ENCODE measurements around the gene BRD9.

Gene BRD9

GRCh38 chr5:911601-912000, 19.0 kb upstream of the BRD9 start:
- H3K4me1 Mint-ChIP-seq = peaks cover 5% of the 10 kb centered on the region
- no peak overlapping the region for H3K27ac Mint-ChIP-seq
- H3K4me3 Mint-ChIP-seq = no peak overlapping the region
- DNase-seq = no peak
- H3K36me3 Mint-ChIP-seq (ENCODE audit: low read depth) = peaks cover 53% of the 10 kb centered on the region
- no peaks in the 10 kb centered on the region for H3K9me3 Mint-ChIP-seq
- H3K27me3 Mint-ChIP-seq (ENCODE audit: low read depth, poor library complexity) = no peaks in the 10 kb centered on the region
- no peak for TF ChIP-seq CTCF (IDR thresholded peaks at IDR 0.05)

GRCh38 chr5:910769-911160, 18.2 kb upstream of the BRD9 start:
- peaks cover 57% of the 10 kb centered on the region for H3K36me3 Mint-ChIP-seq (ENCODE audit: low read depth)
- H3K27me3 Mint-ChIP-seq (ENCODE audit: low read depth, poor library complexity) = no peaks in the 10 kb centered on the region
- no peak overlapping the region for H3K4me3 Mint-ChIP-seq
- H3K4me1 Mint-ChIP-seq = peaks cover 5% of the 10 kb centered on the region
- no peaks in the 10 kb centered on the region for H3K9me3 Mint-ChIP-seq
- H3K27ac Mint-ChIP-seq = no peak overlapping the region
- TF ChIP-seq CTCF (IDR thresholded peaks at IDR 0.05) = no peak
- DNase-seq = no peak

GRCh38 chr5:909994-910768, 17.6 kb upstream of the BRD9 start:
- Mint-ChIP-seq H3K27me3 (ENCODE audit: low read depth, poor library complexity) (no peaks in the 10 kb centered on the region), H3K4me1 (peaks cover 5% of the 10 kb centered on the region), H3K36me3 (ENCODE audit: low read depth) (peaks cover 63% of the 10 kb centered on the region), H3K9me3 (no peaks in the 10 kb centered on the region), H3K27ac (no peak overlapping the region), H3K4me3 (no peak overlapping the region)
- TF ChIP-seq CTCF (IDR thresholded peaks at IDR 0.05) = no peak
- no peak for DNase-seq

GRCh38 chr5:909086-909485, 16.5 kb upstream of the BRD9 start:
- peaks cover 62% of the 10 kb centered on the region for H3K36me3 Mint-ChIP-seq (ENCODE audit: low read depth)
- H3K4me3 Mint-ChIP-seq = no peak overlapping the region

GRCh38 chr5:908172-908571, 15.6 kb upstream of the BRD9 start:
- Mint-ChIP-seq H3K9me3 (no peaks in the 10 kb centered on the region), H3K4me1 (peaks cover 5% of the 10 kb centered on the region), H3K27me3 (ENCODE audit: low read depth, poor library complexity) (no peaks in the 10 kb centered on the region), H3K36me3 (ENCODE audit: low read depth) (peaks cover 61% of the 10 kb centered on the region), H3K4me3 (no peak overlapping the region), H3K27ac (no peak overlapping the region)
- no peak for TF ChIP-seq CTCF (IDR thresholded peaks at IDR 0.05)
- DNase-seq = no peak

More at GRCh38 chr5:909086-909485, 16.5 kb upstream of the BRD9 start:
- Mint-ChIP-seq H3K27ac (no peak overlapping the region), H3K4me1 (peaks cover 5% of the 10 kb centered on the region), H3K27me3 (ENCODE audit: low read depth, poor library complexity) (no peaks in the 10 kb centered on the region), H3K9me3 (no peaks in the 10 kb centered on the region)
- TF ChIP-seq CTCF (IDR thresholded peaks at IDR 0.05) = no peak
- no peak for DNase-seq

- Mint-ChIP-seq H3K4me1 (peaks cover 4% of the 10 kb centered on the region), H3K36me3 (ENCODE audit: low read depth) (peaks cover 56% of the 10 kb centered on the region), H3K9me3 (no peaks in the 10 kb centered on the region), H3K4me3 (no peak overlapping the region), H3K27me3 (ENCODE audit: low read depth, poor library complexity) (no peaks in the 10 kb centered on the region), H3K27ac (no peak overlapping the region)
- TF ChIP-seq CTCF (IDR thresholded peaks at IDR 0.05) = no peak
- DNase-seq = no peak
These were observed 14.8 kb upstream of the BRD9 start for GRCh38 chr5:907366-907910.
